Stimulated activated CD8-positive, alpha-beta memory T cell treated with anti-CD3 and anti-CD28 coated beads, Interleukin-4, amount 100 ng/mL, for 48 hours (primary cell): ENCODE measurements around the gene PAGE2B.
"Not testable (repeated sequence)": the region's sequence is repeated elsewhere in the genome, so short reads cannot be mapped to it uniquely, and the experiment has no call there.

Experiments used
- DNase-seq: peaks from one replicate; pipeline ENCODE4 v3.0.0-alpha.2; 2020

The PAGE2B gene

GRCh38 chrX:55111578-55112254 is 36.9 kb downstream of the PAGE2B start:
- no peak for DNase-seq

GRCh38 chrX:55116589-55116988 is 41.8 kb downstream of the PAGE2B start:
- DNase-seq, result not testable (repeated sequence)

- no peak for DNase-seq
These were observed 43.7 kb downstream of the PAGE2B start for GRCh38 chrX:55118574-55118973.

GRCh38 chrX:55119271-55119670 is 44.4 kb downstream of the PAGE2B start:
- no peak for DNase-seq

- DNase-seq, result no peak
These were observed 44.9 kb downstream of the PAGE2B start for GRCh38 chrX:55119712-55120111.

- no peak for DNase-seq
These were observed 46.0 kb downstream of the PAGE2B start for GRCh38 chrX:55120761-55121358.

GRCh38 chrX:55123900-55124299 is 49.1 kb downstream of the PAGE2B start:
- no peak for DNase-seq

GRCh38 chrX:55127692-55128091 is 52.9 kb downstream of the PAGE2B start:
- DNase-seq, result no peak
